HL-60 (cell line): ENCODE data around the gene SLC40A1.

Experiments used
- DNase-seq, 2 experiments: peaks; one replicate each; pipeline ENCODE4 v3.0.0-alpha.2; 2010 to 2020; ENCODE audit warnings: low read depth in 1 of 2, low spot score in 1 of 2
- H3K27ac ChIP-seq: fragments of 250-450 bp; sonication (Bioruptor Pico); replicated peaks from 2 replicates; pipeline ENCODE4 v1.5.1; 2020; ENCODE audit warnings: mild to moderate bottlenecking, moderate library complexity
- H3K27me3 ChIP-seq: fragments of 250-450 bp; sonication (Bioruptor Pico); 2 replicates; pipeline ENCODE4 v1.5.1; 2021; ENCODE audit warnings: mild to moderate bottlenecking, moderate library complexity; ENCODE audit not compliant: insufficient read depth, poor library complexity, severe bottlenecking
- H3K4me3 ChIP-seq: replicated peaks from 2 replicates; pipeline ENCODE4 v1.5.1; 2011; ENCODE audit warnings: mild to moderate bottlenecking, control low read depth, low read length; ENCODE audit not compliant: insufficient read depth
- GABPA ChIP-seq: IDR thresholded peaks from 2 replicates; pipeline ENCODE4 v1.6.1; 2012; ENCODE audit warnings: low read depth
- POLR2AphosphoS5 ChIP-seq: IDR thresholded peaks from 2 replicates; pipeline ENCODE4 v1.6.1; 2012; ENCODE audit warnings: low read depth
- REST ChIP-seq: IDR thresholded peaks from 2 replicates; pipeline ENCODE4 v1.6.1; 2012; ENCODE audit warnings: low read depth; ENCODE audit not compliant: insufficient replicate concordance
- SPI1 ChIP-seq: IDR thresholded peaks from 2 replicates; pipeline ENCODE4 v1.6.1; 2012; ENCODE audit warnings: low read depth, mild to moderate bottlenecking, borderline replicate concordance
- TF ChIP-seq, protein P1 (sequence below): IDR thresholded peaks from one replicate; pipeline ENCODE4 v1.5.1; 2011; ENCODE audit warnings: low read length, control low read depth, inconsistent platforms; ENCODE audit not compliant: insufficient read depth

SLC40A1 gene

DNA sequence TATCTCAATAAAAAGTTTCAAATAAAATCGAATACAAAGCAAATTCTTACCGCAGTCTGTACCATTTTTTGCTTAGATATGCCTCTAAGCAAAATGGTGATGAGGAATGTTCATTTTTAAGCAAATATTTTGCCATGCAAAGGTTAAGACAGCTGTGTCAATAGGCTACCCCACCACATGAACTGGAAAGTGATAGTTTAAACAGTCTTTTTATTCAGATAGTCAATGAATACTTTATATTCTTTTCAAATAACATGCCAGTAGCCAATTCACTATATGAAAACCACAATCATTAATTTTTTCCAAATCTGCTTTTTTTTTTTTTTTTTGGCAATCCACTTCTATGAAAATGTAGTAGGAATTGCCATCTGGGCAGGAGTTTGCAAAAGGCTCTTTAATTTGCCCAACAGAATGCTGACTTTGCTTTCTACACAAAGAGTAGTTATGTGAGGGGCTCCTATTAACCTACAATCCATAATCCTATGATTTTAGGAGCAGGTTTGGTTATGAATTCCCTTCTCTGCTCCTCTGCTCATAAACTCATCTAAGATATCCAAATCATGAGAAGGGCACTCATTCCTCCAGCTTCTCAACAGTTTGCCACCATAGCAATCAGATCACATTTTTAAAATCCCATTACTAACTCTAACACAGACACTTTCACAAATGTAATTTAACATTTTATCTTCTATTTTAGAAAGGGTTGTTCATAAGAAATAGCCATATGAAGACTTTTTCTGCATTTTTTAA is 69.2 kb downstream of the SLC40A1 start:
- H3K27ac ChIP-seq = no peak overlapping the region
- no peak overlapping the region for H3K4me3 ChIP-seq
- no peak for TF ChIP-seq SPI1
- TF ChIP-seq, protein P1, sequence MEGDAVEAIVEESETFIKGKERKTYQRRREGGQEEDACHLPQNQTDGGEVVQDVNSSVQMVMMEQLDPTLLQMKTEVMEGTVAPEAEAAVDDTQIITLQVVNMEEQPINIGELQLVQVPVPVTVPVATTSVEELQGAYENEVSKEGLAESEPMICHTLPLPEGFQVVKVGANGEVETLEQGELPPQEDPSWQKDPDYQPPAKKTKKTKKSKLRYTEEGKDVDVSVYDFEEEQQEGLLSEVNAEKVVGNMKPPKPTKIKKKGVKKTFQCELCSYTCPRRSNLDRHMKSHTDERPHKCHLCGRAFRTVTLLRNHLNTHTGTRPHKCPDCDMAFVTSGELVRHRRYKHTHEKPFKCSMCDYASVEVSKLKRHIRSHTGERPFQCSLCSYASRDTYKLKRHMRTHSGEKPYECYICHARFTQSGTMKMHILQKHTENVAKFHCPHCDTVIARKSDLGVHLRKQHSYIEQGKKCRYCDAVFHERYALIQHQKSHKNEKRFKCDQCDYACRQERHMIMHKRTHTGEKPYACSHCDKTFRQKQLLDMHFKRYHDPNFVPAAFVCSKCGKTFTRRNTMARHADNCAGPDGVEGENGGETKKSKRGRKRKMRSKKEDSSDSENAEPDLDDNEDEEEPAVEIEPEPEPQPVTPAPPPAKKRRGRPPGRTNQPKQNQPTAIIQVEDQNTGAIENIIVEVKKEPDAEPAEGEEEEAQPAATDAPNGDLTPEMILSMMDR = no peak
- no peak for TF ChIP-seq REST
- no peak for TF ChIP-seq POLR2AphosphoS5
- TF ChIP-seq GABPA = no peak
- no peaks in the 10 kb centered on the region for H3K27me3 ChIP-seq
- no peak for DNase-seq
